Measurements from ENCODE around the gene UGGT1.

Gene UGGT1

GRCh38 chr2:128232965-128233789 lies 142.2 kb downstream of the UGGT1 start:
- peak; percentile 75 for DNase-seq

GRCh38 chr2:128233790-128234395 lies 142.9 kb downstream of the UGGT1 start:
- no peak for DNase-seq

DNA sequence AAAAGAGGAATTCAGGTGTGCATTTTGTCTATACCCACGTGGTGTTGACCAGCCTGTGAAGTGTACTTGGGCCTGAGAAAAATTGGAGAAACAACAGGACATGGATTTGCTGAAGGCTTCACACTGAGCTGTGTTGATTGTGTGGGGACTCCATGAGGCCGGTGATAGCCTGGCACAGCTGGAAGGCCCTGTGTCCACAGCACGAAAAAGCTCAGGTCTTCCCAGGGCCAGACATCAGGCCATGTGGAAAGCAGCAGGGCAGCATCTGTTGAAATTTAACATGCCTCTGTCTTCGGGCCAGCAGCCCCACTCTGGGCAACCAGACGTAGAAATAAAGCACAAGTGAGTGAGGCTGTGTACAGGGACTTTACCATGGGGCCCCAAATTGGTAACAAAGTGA lies 143.6 kb downstream of the UGGT1 start:
- no peak for DNase-seq

GRCh38 chr2:128235581-128235980 lies 144.6 kb downstream of the UGGT1 start:
- DNase-seq: no peak

DNA sequence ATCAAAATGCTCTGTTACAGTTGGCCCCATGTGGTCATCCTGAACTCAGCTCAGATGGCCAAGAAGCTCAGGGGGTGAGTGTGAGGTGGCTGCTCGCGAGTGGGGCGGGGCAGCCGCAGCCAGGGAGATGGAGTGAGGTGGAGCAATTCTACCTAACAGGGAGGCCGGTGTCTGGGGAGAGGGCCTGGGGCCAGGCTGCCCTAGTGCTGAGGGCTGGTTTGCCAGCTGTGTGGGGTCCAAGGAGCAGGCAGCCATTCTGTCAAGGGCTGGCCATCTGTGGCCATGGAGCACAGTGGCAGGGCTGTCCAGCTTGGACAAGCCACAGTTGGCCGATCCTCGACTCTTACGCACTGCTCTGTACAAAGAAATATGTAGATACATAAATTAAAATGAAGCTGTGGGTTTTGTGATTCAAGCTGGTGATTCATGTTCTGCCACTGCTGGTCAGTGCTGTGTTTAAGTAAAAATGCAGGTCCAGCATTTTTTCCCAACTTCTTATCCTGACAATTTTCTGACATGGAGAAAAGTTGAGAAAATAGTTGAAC lies 145.6 kb downstream of the UGGT1 start:
- no peak for DNase-seq

DNA sequence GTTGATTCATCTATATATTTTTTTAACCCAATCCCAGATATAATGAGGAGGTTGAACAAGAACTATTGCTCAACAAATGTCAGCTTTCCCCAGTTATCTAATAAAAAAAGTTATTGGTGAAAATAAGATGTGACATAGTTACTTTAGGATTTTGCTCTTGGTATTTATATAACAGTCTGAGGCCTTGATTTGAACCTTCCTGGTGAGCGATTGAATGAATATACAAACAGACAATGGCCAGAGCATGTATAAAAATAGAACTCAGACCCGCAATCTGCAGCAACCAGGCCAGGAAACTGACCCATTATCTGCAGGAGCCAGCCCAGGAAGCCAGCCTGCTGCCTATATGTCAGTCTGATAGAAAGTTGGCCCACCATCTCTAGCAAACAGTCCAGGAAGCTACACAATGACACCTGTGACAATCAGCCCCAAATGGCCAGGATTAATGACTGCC lies 146.1 kb downstream of the UGGT1 start:
- DNase-seq: no peak

GRCh38 chr2:128237911-128238697 lies 147.1 kb downstream of the UGGT1 start:
- no peak for DNase-seq

GRCh38 chr2:128241896-128242295 lies 150.9 kb downstream of the UGGT1 start:
- DNase-seq: no peak
